ENCODE results near the gene TNFRSF25.
"Not testable (repeated sequence)": the region's sequence is repeated elsewhere in the genome, so short reads cannot be mapped to it uniquely, and the experiment has no call there.

Gene TNFRSF25

GRCh38 chr1:6435547-6435946, 30.4 kb downstream of the TNFRSF25 start:
- no peak for TF ChIP-seq CTCF (IDR thresholded peaks at IDR 0.05; ENCODE audit: insufficient read depth, low read length, poor library complexity, severe bottlenecking)
- no peaks in the 10 kb centered on the region for H3K36me3 ChIP-seq (ENCODE audit: control insufficient read depth, insufficient read depth, low read length)
- no peak for DNase-seq (ENCODE audit: extremely low read depth, insufficient read length)
- no peaks in the 10 kb centered on the region for H3K27me3 ChIP-seq (replicated peaks; ENCODE audit: control insufficient read depth, insufficient read depth, low read length)
- H3K4me3 ChIP-seq (replicated peaks; ENCODE audit: low read depth, low read length), result no peak overlapping the region

GRCh38 chr1:6435129-6435528, 30.8 kb downstream of the TNFRSF25 start:
- H3K4me3 ChIP-seq (replicated peaks; ENCODE audit: low read depth, low read length), result no peak overlapping the region
- no peak for DNase-seq (ENCODE audit: extremely low read depth, insufficient read length)
- no peak for TF ChIP-seq CTCF (IDR thresholded peaks at IDR 0.05; ENCODE audit: insufficient read depth, low read length, poor library complexity, severe bottlenecking)
- no peaks in the 10 kb centered on the region for H3K27me3 ChIP-seq (replicated peaks; ENCODE audit: control insufficient read depth, insufficient read depth, low read length)
- H3K36me3 ChIP-seq (ENCODE audit: control insufficient read depth, insufficient read depth, low read length), result no peaks in the 10 kb centered on the region

GRCh38 chr1:6434186-6434585, 31.8 kb downstream of the TNFRSF25 start:
- no peak for TF ChIP-seq CTCF (IDR thresholded peaks at IDR 0.05; ENCODE audit: insufficient read depth, low read length, poor library complexity, severe bottlenecking)
- H3K27me3 ChIP-seq (replicated peaks; ENCODE audit: control insufficient read depth, insufficient read depth, low read length), result no peaks in the 10 kb centered on the region
- no peak for DNase-seq (ENCODE audit: extremely low read depth, insufficient read length)
- H3K36me3 ChIP-seq (ENCODE audit: control insufficient read depth, insufficient read depth, low read length), result no peaks in the 10 kb centered on the region
- H3K4me3 ChIP-seq (replicated peaks; ENCODE audit: low read depth, low read length), result no peak overlapping the region

GRCh38 chr1:6431645-6432579, 34.1 kb downstream of the TNFRSF25 start:
- not testable (repeated sequence) for H3K4me3 ChIP-seq (replicated peaks; ENCODE audit: low read depth, low read length); H3K36me3 ChIP-seq (ENCODE audit: control insufficient read depth, insufficient read depth, low read length); DNase-seq (ENCODE audit: extremely low read depth, insufficient read length); H3K27me3 ChIP-seq (replicated peaks; ENCODE audit: control insufficient read depth, insufficient read depth, low read length)

GRCh38 chr1:6429660-6430411, 36.1 kb downstream of the TNFRSF25 start:
- H3K27me3 ChIP-seq (replicated peaks; ENCODE audit: control insufficient read depth, insufficient read depth, low read length); H3K36me3 ChIP-seq (ENCODE audit: control insufficient read depth, insufficient read depth, low read length); H3K4me3 ChIP-seq (replicated peaks; ENCODE audit: low read depth, low read length); DNase-seq (ENCODE audit: extremely low read depth, insufficient read length): not testable (repeated sequence)

- H3K36me3 ChIP-seq (ENCODE audit: control insufficient read depth, insufficient read depth, low read length); H3K4me3 ChIP-seq (replicated peaks; ENCODE audit: low read depth, low read length); H3K27me3 ChIP-seq (replicated peaks; ENCODE audit: control insufficient read depth, insufficient read depth, low read length); DNase-seq (ENCODE audit: extremely low read depth, insufficient read length): not testable (repeated sequence)
Observed at GRCh38 chr1:6428453-6428852, 37.5 kb downstream of the TNFRSF25 start.

Data from GM06990 (cell line).